A673 (cell line): Measurements from ENCODE around the gene PACRG.

Source experiments
- EZH2 ChIP-seq: fragments of 200-600 bp; sonication (generic); IDR thresholded peaks from 2 replicates; pipeline ENCODE4 v1.6.1; 2017; ENCODE audit warnings: borderline replicate concordance, low read depth, mild to moderate bottlenecking, mixed read lengths, antibody characterized with exemption, low read length; ENCODE audit not compliant: poor library complexity, severe bottlenecking
- TF ChIP-seq, protein P1 (sequence below): fragments of 300-800, 200-600 bp; sonication (generic); conservative IDR thresholded peaks from 2 replicates; pipeline ENCODE4 v1.5.1; 2017; ENCODE audit warnings: low read depth, mild to moderate bottlenecking, antibody characterized with exemption, low read length, moderate library complexity, mixed read lengths

DNA sequence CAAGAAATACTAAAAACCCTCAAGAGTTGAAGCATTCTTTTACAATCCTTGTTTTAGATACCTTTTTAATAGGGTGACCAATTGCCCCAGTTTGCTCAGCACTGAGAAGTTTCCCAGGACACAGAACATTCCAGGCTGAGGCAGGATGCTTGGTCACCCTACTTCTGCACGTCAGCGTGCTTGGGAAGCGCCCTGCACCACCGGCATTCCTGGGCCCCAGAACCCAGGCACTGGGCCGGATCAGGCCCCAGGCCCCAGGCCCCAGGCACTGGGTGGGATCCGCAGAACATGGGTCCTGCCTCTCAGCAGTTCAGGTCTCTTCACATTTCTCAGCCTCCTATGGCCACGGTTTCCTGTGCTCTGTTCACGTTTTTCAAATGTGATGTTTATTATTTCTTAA lies 472.9 kb downstream of the PACRG start:
- TF ChIP-seq, protein P1, sequence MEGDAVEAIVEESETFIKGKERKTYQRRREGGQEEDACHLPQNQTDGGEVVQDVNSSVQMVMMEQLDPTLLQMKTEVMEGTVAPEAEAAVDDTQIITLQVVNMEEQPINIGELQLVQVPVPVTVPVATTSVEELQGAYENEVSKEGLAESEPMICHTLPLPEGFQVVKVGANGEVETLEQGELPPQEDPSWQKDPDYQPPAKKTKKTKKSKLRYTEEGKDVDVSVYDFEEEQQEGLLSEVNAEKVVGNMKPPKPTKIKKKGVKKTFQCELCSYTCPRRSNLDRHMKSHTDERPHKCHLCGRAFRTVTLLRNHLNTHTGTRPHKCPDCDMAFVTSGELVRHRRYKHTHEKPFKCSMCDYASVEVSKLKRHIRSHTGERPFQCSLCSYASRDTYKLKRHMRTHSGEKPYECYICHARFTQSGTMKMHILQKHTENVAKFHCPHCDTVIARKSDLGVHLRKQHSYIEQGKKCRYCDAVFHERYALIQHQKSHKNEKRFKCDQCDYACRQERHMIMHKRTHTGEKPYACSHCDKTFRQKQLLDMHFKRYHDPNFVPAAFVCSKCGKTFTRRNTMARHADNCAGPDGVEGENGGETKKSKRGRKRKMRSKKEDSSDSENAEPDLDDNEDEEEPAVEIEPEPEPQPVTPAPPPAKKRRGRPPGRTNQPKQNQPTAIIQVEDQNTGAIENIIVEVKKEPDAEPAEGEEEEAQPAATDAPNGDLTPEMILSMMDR, result no peak
- no peak for TF ChIP-seq EZH2
